Stimulated activated naive CD8-positive, alpha-beta T cell treated with anti-CD3 and anti-CD28 coated beads, Interleukin-15, amount 100 ng/mL, for 72 hours (primary cell): ENCODE measurements around the gene NRCAM.
"Not testable (repeated sequence)": the region's sequence is repeated elsewhere in the genome, so short reads cannot be mapped to it uniquely, and the experiment has no call there.

ENCODE experiments used
- ATAC-seq: fragments of 150-1000 bp; cut with Tn5 transposase; 2 replicates; pipeline ENCODE4 v1.10.0; 2021; ENCODE audit warnings: mild to moderate bottlenecking, moderate library complexity
- DNase-seq, 2 donors: peaks; one replicate each; pipeline ENCODE4 v3.0.0; 2021 to 2022
- H3K27ac Mint-ChIP-seq, 2 donors: one replicate each; pipeline ENCODE4 v1.8.0; 2022; ENCODE audit warnings: mild to moderate bottlenecking in 2 of 2, mixed read lengths in 2 of 2, moderate library complexity in 2 of 2
- H3K27me3 Mint-ChIP-seq: one replicate; pipeline ENCODE4 v1.8.0; 2022; ENCODE audit warnings: mixed read lengths
- H3K4me1 Mint-ChIP-seq: one replicate; pipeline ENCODE4 v1.8.0; 2022; ENCODE audit warnings: mild to moderate bottlenecking, mixed read lengths
- H3K4me3 Mint-ChIP-seq, 2 donors: one replicate each; pipeline ENCODE4 v1.8.0; 2022; ENCODE audit warnings: mild to moderate bottlenecking in 2 of 2, mixed read lengths in 2 of 2, moderate library complexity in 1 of 2
- H3K9me3 Mint-ChIP-seq, 2 donors: one replicate each; pipeline ENCODE4 v1.8.0; 2022; ENCODE audit warnings: mixed read lengths in 2 of 2

The NRCAM gene

DNA sequence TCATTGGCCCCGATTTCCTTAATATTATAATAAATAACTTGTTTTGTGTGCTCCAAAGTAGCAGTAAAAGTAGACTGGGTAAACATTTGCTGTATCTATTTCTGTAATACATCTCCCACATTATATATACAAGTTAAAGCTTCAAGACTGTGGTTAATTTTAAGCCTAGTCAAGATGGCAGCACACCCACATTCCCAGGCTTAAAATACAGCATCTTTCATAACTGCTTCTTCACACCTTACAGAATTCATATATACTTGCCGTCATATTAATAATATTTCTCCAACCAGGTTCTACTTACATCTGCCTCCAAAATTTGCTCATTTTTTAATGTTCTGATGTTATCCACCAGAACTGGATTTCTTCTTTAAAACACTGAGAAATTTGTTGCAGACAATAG lies 85.6 kb downstream of the NRCAM start:
- Mint-ChIP-seq H3K27me3 (no peaks in the 10 kb centered on the region), H3K9me3 (peaks cover 0 to 14% of the 10 kb centered on the region in 2 donors), H3K4me1 (peaks cover 29% of the 10 kb centered on the region), H3K27ac (no peak overlapping the region), H3K4me3 (no peak overlapping the region)
- DNase-seq (no peak), ATAC-seq (no peak)

DNA sequence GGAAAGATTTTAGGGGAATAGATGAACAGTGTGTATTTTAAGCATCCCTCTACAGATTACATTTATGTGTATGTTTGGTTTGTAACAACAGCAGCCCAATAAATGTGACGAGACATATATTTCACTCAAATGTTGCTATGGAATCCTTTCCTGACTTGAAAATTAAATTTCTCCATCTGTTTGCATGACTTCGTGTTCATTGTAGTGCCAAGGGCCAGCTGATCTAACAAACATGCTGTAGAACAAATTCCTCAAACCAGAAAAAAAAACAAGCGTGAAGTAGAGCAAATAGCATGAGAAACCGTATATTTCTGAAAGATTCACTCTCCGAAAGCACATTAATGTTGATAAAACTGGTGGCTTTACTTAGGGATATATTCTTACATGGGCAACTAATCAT lies 87.8 kb downstream of the NRCAM start:
- H3K4me1 Mint-ChIP-seq: peaks cover 8% of the 10 kb centered on the region

DNA sequence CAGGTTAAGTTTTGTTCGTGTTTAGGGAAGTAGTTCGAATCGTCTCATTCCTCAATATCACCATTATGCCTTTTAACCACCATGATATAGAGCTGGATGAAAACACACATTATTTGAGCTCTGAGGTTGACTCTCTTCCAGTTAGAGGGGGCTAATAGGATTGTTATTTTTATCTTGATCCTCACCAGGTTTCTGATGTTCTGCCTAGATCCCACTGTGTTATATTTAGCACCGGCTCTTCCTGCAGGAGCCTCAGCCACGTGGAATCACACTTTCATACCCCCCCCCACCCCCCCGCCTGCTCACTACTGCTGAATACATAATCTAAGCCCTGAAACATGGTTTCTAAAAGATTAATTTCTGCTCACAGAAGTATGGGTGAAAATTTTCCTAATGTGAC lies 88.3 kb downstream of the NRCAM start:
- DNase-seq: no peak
- no peaks in the 10 kb centered on the region for H3K27me3 Mint-ChIP-seq
- ATAC-seq: no peak
- no peak overlapping the region for H3K4me3 Mint-ChIP-seq
- H3K27ac Mint-ChIP-seq: no peak overlapping the region
- H3K9me3 Mint-ChIP-seq: peaks cover 0 to 14% of the 10 kb centered on the region in 2 donors
- peaks cover 3% of the 10 kb centered on the region for H3K4me1 Mint-ChIP-seq

More for the DNA sequence above, 87.8 kb downstream of the NRCAM start:
- no peak overlapping the region for H3K27ac Mint-ChIP-seq
- DNase-seq (no peak), ATAC-seq (no peak)
- no peak overlapping the region for H3K4me3 Mint-ChIP-seq
- H3K9me3 Mint-ChIP-seq: peaks cover 0 to 14% of the 10 kb centered on the region in 2 donors
- no peaks in the 10 kb centered on the region for H3K27me3 Mint-ChIP-seq

GRCh38 chr7:108367314-108367713 lies 88.9 kb downstream of the NRCAM start:
- Mint-ChIP-seq H3K4me3 (no peak overlapping the region), H3K27me3 (no peaks in the 10 kb centered on the region), H3K9me3 (peaks cover 0 to 12% of the 10 kb centered on the region in 2 donors), H3K4me1 (no peaks in the 10 kb centered on the region), H3K27ac (no peak overlapping the region)
- ATAC-seq: no peak
- no peak for DNase-seq

GRCh38 chr7:108363659-108364058 lies 92.6 kb downstream of the NRCAM start:
- Mint-ChIP-seq H3K9me3 (no peaks in the 10 kb centered on the region), H3K27me3 (no peaks in the 10 kb centered on the region), H3K4me3 (no peak overlapping the region), H3K27ac (no peak overlapping the region), H3K4me1 (peaks cover 19% of the 10 kb centered on the region)
- no peak for DNase-seq
- no peak for ATAC-seq

DNA sequence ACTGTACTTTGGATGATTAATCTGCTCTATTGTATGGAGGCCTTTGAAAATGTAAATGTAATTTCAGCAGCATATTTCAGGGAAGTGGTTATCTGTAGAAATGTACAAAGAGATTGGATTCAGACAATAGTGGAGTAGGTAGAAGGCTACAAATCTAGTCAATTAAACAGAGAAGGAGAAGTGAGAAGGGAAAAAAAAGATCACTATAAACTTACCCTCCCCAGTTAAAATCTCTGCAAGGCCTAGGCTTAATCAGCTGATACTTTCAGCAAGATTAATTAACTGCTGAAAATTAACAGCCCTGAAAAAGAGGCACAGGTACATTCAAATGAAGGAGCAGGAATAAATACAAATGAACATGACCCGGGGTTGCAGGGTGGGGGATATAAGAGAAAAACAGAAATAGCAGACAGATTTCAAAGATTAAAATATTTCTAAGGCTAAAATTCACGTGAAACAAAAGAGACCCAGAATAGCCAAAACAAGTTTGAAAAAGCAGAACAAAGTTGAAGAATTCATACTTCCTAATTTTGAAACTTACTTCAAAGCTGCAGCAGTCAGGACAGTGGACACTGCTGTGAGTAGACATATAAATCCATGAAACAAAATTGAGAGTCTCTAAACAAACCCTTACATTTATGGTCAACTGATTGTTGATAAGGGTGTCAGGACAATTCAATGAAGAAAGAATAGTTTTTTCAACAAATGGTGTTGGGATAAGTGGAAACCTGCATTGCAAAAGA lies 96.0 kb downstream of the NRCAM start:
- H3K27me3 Mint-ChIP-seq: no peaks in the 10 kb centered on the region
- no peaks in the 10 kb centered on the region for H3K9me3 Mint-ChIP-seq
- H3K4me1 Mint-ChIP-seq: peaks cover 19% of the 10 kb centered on the region
- H3K4me3 Mint-ChIP-seq: no peak overlapping the region
- H3K27ac Mint-ChIP-seq: no peak overlapping the region
- ATAC-seq: no peak
- no peak for DNase-seq

- Mint-ChIP-seq H3K27me3 (no peaks in the 10 kb centered on the region), H3K4me3 (no peak overlapping the region), H3K27ac (no peak overlapping the region), H3K4me1 (peaks cover 19% of the 10 kb centered on the region), H3K9me3 (no peaks in the 10 kb centered on the region)
- DNase-seq (no peak), ATAC-seq (no peak)
Measured at GRCh38 chr7:108358553-108358952, 97.7 kb downstream of the NRCAM start.

GRCh38 chr7:108351729-108352131 lies 104.5 kb downstream of the NRCAM start:
- no peak overlapping the region for H3K4me3 Mint-ChIP-seq
- no peak for DNase-seq
- ATAC-seq: no peak
- H3K27me3 Mint-ChIP-seq: no peaks in the 10 kb centered on the region
- H3K4me1 Mint-ChIP-seq: no peaks in the 10 kb centered on the region
- no peaks in the 10 kb centered on the region for H3K9me3 Mint-ChIP-seq
- no peak overlapping the region for H3K27ac Mint-ChIP-seq

DNA sequence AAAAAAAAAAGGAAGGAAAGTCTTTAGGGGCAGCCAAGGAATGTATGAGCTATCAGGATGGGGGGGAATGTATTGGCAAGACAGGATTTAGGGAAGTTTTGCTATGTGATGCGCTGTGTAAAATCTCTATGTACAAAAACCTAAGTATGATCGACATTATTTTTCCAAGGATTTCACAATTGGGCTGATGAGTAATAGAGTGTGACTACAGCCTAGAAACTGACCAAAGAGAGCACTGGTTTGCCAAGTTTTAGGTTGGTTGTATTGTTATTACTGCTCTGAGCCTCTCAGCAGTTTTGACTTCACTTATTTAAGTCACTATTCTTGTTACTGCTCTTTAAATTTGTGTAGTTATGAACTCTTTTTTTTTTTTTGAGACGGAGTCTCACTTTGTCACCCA lies 107.3 kb downstream of the NRCAM start:
- Mint-ChIP-seq H3K27me3 (no peaks in the 10 kb centered on the region), H3K27ac (no peak overlapping the region), H3K9me3 (peaks cover 0 to 3% of the 10 kb centered on the region in 2 donors), H3K4me1 (no peaks in the 10 kb centered on the region), H3K4me3 (no peak overlapping the region)
- no peak for ATAC-seq
- no peak for DNase-seq

GRCh38 chr7:108347616-108348015 lies 108.6 kb downstream of the NRCAM start:
- no peak for DNase-seq
- no peak overlapping the region for H3K4me3 Mint-ChIP-seq
- peaks cover 0 to 7% of the 10 kb centered on the region in 2 donors for H3K9me3 Mint-ChIP-seq
- no peak overlapping the region for H3K27ac Mint-ChIP-seq
- H3K4me1 Mint-ChIP-seq: no peaks in the 10 kb centered on the region
- no peak for ATAC-seq
- H3K27me3 Mint-ChIP-seq: no peaks in the 10 kb centered on the region

DNA sequence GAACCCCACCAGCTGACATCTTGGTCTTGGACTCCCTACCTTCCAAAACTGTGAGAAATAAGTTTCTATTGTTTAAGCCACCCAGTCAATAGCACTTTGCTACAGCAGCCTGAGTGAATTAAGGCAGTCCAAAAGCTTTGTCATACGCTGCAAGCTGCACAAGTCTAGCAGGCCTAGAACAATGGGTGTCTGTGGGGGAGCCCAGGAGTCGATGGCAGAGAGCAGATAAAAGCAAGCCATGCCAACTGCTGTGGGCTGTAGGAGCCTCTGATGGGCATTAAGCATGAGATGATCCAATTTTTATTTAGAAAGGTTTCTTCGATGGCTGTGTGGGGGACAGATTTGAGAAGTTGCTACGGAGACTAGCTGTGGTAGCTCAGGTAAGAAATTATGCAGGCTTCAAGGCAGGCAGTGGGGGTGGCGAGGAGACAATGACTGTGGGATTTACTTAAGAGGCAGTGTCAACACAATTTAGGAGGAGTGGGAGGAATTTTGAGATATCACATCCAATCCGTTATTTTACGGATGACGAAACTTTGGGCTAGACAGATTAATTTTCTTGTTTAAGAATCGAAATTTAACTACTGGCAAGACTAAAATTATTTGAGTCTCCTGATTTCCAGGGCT lies 110.4 kb downstream of the NRCAM start:
- peaks cover 0 to 7% of the 10 kb centered on the region in 2 donors for H3K9me3 Mint-ChIP-seq
- H3K4me3 Mint-ChIP-seq: no peak overlapping the region
- no peak for DNase-seq
- no peaks in the 10 kb centered on the region for H3K27me3 Mint-ChIP-seq
- no peak for ATAC-seq
- no peaks in the 10 kb centered on the region for H3K4me1 Mint-ChIP-seq
- no peak overlapping the region for H3K27ac Mint-ChIP-seq

- no peaks in the 10 kb centered on the region for H3K4me1 Mint-ChIP-seq
- peaks cover 5 to 7% of the 10 kb centered on the region in 2 donors for H3K9me3 Mint-ChIP-seq
- ATAC-seq: no peak
- H3K27ac Mint-ChIP-seq: no peak overlapping the region
- no peak overlapping the region for H3K4me3 Mint-ChIP-seq
- DNase-seq: no peak
- H3K27me3 Mint-ChIP-seq: no peaks in the 10 kb centered on the region
Measured at GRCh38 chr7:108340856-108341411, 115.3 kb downstream of the NRCAM start.

DNA sequence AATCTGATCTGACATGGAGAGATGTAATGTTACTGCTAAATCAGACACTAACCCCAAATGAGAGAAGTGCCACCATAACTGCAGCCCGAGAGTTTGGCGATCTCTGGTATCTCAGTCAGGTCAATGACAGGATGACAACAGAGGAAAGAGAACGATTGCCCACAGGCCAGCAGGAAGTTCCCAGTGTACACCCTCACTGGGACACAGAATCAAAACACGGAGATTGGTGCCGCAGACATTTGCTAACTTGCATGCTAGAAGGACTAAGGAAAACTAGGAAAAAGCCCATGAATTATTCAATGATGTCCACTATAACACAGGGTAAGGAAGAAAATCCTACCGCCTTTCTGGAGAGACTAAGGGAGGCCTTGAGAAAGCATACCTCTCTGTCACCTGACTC lies 115.8 kb downstream of the NRCAM start:
- H3K9me3 Mint-ChIP-seq, ATAC-seq, H3K27me3 Mint-ChIP-seq, H3K27ac Mint-ChIP-seq, H3K4me1 Mint-ChIP-seq, H3K4me3 Mint-ChIP-seq, DNase-seq: not testable (repeated sequence)

GRCh38 chr7:108335269-108335918 lies 120.8 kb downstream of the NRCAM start:
- Mint-ChIP-seq H3K27ac (no peak overlapping the region), H3K4me3 (no peak overlapping the region), H3K27me3 (no peaks in the 10 kb centered on the region), H3K9me3 (peaks cover 0 to 5% of the 10 kb centered on the region in 2 donors), H3K4me1 (no peaks in the 10 kb centered on the region)
- ATAC-seq (no peak), DNase-seq (no peak)

DNA sequence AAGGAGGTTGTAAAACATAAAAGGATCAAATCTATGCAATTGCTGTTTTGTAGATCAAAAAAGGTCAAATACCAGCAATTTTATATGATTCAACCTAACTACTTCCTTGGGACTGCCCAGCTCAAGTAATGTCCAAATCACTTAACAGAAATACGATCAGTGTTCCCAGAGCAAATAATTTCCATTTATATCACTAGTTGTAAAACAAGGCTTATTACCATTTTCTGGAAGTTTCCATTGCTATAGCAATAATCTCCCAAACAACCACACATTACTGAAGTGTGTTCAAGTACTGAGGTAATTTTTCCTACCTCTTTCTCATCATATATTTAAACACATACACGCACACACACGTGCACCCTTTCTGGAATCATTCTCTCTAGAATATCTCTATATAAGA lies 123.3 kb downstream of the NRCAM start:
- no peak overlapping the region for H3K4me3 Mint-ChIP-seq
- H3K9me3 Mint-ChIP-seq: no peaks in the 10 kb centered on the region
- peaks cover 4% of the 10 kb centered on the region for H3K4me1 Mint-ChIP-seq
- ATAC-seq (no peak), DNase-seq (no peak)
- no peak overlapping the region for H3K27ac Mint-ChIP-seq
- no peaks in the 10 kb centered on the region for H3K27me3 Mint-ChIP-seq

GRCh38 chr7:108331971-108332370 lies 124.3 kb downstream of the NRCAM start:
- H3K4me3 Mint-ChIP-seq: no peak overlapping the region
- no peak overlapping the region for H3K27ac Mint-ChIP-seq
- no peaks in the 10 kb centered on the region for H3K9me3 Mint-ChIP-seq
- ATAC-seq (no peak), DNase-seq (no peak)
- H3K4me1 Mint-ChIP-seq: peaks cover 7% of the 10 kb centered on the region
- no peaks in the 10 kb centered on the region for H3K27me3 Mint-ChIP-seq
